AG09309 (cell line): Measurements from ENCODE around the gene PSG1.
A peak's percentile ranks its signal among the peaks of the same experiment; 100 is the strongest.
"Not testable (repeated sequence)": the region's sequence is repeated elsewhere in the genome, so short reads cannot be mapped to it uniquely, and the experiment has no call there.

Source experiments
- DNase-seq: peaks from one replicate; pipeline ENCODE4 v3.0.0-alpha.2; 2010; ENCODE audit warnings: low read depth
- H3K4me3 ChIP-seq: 2 replicates; pipeline ENCODE4 v1.5.1; 2011; ENCODE audit warnings: mild to moderate bottlenecking, low read depth, low read length, moderate library complexity; ENCODE audit not compliant: control insufficient read depth
- TF ChIP-seq, protein P1 (sequence below): IDR thresholded peaks from 2 replicates; pipeline ENCODE4 v1.5.1; 2011; ENCODE audit warnings: mild to moderate bottlenecking, low read depth, low read length, inconsistent platforms; ENCODE audit not compliant: insufficient read depth, control insufficient read depth; ENCODE audit errors: missing control alignments

PSG1 gene

DNA sequence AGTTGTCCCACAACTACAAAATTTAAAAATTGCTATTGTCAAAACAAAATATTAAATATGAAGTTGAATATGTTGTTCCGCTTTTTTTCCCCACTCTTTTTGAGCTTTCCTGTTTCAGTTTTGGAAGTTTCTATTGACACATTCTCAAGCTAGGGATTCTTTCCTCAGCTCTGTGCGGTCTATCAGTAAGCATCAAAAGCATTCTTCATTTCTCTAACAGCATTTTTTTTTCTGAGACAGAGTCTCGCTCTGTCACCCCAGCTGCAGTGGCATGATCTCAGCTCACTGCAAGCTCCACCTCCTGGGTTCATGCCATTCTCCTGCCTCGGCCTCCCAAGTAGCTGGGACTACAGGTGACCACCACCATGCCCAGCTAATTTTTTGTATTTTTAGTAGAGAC is 33.4 kb upstream of the PSG1 start:
- DNase-seq, H3K4me3 ChIP-seq: not testable (repeated sequence)

DNA sequence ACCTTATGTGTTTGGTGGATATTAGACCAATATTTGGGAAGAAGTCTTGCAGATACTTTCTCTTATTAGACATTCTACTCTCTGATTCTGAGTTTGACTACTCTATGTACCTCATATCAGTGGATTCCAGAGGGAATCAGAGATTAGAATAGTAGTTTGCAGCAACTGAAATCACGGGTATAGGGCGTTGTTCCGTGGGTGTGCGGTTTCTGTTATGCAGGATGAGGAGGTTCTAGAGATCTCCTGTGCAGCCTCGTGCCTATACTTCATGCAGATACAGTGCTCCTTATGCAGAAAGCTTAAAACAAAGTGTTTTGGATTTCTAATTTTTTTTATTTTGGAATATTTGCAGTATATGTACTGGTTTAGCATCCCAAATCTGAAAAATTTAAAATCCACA is 32.2 kb upstream of the PSG1 start:
- DNase-seq, H3K4me3 ChIP-seq: not testable (repeated sequence)

DNA sequence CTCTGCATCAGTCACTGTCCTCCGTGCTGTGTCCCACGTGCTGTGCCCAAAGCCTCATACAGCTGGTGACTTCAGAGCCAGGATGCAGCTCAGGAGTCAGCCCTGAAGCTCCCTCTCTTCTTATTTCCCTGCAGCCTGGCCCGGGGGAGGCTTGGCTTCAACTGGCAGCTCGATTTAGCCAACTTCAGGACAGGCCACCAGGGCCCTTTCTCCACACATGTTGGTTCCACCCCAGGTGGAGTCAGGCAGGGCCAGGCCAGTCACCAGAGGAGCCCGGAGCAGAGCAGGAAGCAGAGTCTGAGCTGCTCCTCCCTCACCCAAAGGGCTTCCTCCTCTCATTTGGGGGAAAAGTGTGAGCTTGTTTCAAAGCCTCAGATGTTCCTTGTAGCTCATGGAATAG is 26.6 kb upstream of the PSG1 start:
- not testable (repeated sequence) for DNase-seq

GRCh38 chr19:42900561-42900960 is 21.0 kb upstream of the PSG1 start:
- H3K4me3 ChIP-seq, DNase-seq: not testable (repeated sequence)

More for the DNA sequence above, 26.6 kb upstream of the PSG1 start:
- not testable (repeated sequence) for H3K4me3 ChIP-seq

GRCh38 chr19:42899674-42900073 is 20.2 kb upstream of the PSG1 start:
- DNase-seq, H3K4me3 ChIP-seq: not testable (repeated sequence)

GRCh38 chr19:42899110-42899509 is 19.6 kb upstream of the PSG1 start:
- H3K4me3 ChIP-seq, DNase-seq: not testable (repeated sequence)

DNA sequence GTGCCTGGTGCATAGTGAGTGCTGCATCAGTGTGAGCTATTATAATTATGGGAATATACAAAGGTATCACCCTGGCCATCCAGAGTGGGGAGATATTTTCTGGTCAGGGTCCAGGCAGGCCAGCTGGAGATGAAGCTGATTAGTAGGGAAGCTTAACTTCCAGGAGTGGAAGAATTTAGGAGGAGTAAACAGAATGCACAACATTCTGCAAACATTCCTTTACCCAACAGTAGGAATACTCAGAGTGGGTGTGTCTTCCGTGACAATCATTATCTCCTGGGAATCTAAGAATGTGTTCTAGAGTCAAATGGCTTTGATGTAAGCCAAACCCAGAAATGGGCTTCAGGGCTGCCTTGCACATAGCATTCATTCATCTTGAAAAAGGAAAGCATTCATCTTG is 19.1 kb upstream of the PSG1 start:
- H3K4me3 ChIP-seq, DNase-seq: not testable (repeated sequence)

GRCh38 chr19:42897729-42898128 is 18.2 kb upstream of the PSG1 start:
- H3K4me3 ChIP-seq, DNase-seq: not testable (repeated sequence)

GRCh38 chr19:42890446-42890845 is 10.9 kb upstream of the PSG1 start:
- H3K4me3 ChIP-seq, DNase-seq: not testable (repeated sequence)

DNA sequence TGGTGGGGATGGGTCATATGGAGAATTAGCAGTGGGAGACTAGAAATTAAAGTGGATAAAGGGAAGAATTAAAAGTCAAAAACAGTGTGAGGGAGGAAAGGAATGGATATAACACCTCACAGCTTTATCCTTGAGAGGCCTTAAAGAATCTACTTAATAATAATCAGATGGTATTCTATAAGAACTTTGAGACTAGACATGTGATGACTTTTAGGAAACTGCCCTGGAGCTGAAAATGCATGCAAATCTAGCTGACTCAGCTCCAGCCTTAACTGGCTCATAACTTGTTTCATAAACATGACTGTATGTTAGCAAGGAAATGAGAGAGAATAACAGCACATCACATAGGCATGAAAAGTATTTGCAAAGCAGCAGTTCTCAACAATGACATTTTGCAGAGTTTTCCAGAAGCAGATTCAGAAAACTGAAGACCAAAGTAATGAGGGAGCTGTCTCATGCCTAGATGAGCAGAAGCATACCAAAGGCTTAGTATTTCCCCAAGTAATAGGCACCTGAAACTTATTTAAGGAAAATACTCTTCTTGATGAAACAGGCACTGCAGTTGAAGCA is 8.4 kb upstream of the PSG1 start:
- not testable (repeated sequence) for H3K4me3 ChIP-seq, DNase-seq

DNA sequence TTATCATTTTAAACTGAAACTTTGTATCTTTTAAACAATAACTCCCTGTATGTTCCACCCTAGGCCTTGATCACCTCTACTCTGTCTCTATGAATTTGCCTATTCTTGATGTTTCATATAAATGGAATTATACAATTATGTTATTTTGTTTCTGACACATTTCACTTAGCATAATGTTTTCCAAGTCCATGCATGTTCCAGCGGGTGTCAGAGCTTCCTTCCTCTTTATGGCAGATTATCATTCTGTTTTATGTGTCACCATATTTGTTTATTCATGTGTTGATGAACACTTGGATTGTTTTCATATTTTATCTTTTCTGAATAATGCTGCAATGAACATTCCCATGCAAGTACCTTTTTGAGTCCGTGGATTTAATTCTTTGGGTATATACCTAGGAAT is 3.2 kb upstream of the PSG1 start:
- DNase-seq: not testable (repeated sequence)

DNA sequence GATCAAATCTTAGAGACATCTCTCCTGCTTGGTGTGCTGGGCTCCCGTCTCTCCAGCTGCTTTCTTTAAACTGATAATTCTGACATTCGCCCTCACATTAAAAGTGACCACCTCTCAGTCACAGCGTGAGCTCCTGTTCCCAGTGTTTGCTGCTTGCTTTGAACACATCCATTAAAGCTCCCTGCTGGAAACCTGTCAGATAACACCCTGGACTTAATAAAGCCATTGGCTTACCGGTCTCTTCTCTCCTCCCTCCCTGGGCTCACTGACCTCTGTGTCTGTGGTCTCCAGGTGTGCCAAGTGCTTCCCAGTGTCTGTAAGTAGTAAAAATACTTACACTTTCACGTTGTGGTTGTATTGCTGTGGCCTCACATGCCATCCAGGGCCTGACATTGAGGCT is 2.5 kb upstream of the PSG1 start:
- not testable (repeated sequence) for DNase-seq, H3K4me3 ChIP-seq

More for the DNA sequence above, 3.2 kb upstream of the PSG1 start:
- not testable (repeated sequence) for H3K4me3 ChIP-seq

DNA sequence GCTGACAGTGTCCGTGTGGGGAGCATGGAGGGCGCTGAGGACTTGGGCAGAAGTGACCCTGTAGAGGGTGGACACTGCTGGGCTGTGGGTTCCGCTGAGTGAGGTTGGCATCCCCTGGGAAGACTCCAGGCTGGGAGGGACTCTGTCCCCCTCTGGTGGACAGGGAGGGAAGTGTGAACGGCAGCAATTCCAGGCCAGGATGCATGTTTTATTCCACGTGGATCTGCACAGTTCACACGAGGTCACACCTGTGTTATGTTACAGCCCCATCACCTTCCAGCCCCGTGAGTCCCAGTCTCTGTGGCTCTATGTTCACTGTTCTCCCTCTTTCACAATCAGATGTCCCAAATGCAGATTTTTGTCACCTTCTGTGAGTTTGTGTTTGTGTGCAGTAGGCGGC is 1.8 kb upstream of the PSG1 start:
- DNase-seq, H3K4me3 ChIP-seq: not testable (repeated sequence)
- TF ChIP-seq, protein P1, sequence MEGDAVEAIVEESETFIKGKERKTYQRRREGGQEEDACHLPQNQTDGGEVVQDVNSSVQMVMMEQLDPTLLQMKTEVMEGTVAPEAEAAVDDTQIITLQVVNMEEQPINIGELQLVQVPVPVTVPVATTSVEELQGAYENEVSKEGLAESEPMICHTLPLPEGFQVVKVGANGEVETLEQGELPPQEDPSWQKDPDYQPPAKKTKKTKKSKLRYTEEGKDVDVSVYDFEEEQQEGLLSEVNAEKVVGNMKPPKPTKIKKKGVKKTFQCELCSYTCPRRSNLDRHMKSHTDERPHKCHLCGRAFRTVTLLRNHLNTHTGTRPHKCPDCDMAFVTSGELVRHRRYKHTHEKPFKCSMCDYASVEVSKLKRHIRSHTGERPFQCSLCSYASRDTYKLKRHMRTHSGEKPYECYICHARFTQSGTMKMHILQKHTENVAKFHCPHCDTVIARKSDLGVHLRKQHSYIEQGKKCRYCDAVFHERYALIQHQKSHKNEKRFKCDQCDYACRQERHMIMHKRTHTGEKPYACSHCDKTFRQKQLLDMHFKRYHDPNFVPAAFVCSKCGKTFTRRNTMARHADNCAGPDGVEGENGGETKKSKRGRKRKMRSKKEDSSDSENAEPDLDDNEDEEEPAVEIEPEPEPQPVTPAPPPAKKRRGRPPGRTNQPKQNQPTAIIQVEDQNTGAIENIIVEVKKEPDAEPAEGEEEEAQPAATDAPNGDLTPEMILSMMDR: peak; percentile 57

DNA sequence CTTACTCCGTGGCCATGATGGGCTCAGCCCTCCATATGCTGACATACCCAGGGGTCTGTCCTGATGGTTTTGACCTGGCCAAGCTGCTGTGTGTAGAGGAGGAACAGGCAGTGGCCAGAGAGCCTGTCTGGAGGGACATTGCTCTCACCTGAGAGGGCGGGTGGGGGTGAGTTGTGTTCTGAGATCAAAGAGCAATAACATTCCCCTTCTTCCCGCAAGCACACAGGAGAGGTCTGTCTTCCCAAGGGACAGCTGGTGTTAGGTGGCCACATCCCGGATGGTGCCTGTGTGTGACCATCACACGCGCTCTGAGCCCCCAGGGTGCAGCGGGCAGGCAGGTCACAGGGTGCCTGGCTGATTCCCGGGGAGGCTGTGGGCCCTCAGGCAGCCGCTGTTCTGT is 1.1 kb upstream of the PSG1 start:
- DNase-seq: not testable (repeated sequence)

DNA sequence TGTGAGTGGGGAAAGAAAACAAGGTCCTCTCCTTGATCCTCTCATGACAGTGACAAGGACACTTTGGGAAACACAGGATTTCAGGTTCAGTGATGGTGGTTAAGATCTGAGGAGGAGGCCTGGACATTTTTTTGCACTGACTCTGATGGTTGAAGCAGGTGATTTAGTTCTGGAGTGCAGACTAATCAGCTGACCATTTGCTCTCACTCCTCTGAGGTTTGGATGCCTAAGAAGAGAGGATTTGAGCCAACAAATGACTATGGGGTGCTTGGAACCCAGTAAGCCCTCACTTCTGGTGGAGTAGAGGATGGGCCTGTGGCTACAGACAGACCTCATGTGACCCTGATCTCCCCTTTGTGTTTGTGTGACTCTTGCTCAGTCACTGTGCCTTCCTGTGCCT is 2.9 kb downstream of the PSG1 start:
- H3K4me3 ChIP-seq, DNase-seq: not testable (repeated sequence)

More for the DNA sequence above, 1.1 kb upstream of the PSG1 start:
- not testable (repeated sequence) for H3K4me3 ChIP-seq

DNA sequence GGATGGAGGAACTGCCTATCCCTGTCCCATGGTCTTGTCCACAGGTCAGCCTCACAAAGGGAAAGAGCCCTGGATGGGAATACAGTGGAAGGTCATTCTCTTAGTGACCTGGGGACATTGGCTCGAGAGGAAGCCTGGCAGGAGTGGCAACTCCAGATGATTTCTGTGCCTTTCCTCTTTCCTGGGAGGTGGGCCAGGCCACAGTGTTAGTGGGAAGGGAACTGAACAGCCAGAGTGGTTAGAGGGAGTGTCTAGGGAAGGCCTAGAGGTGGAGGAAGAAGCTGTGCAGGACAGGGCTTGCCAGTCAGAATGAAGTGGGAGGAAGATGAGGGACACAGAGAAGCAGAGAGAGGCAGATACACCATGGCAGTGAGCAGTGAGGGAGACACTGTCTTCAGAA is 3.6 kb downstream of the PSG1 start:
- H3K4me3 ChIP-seq, DNase-seq: not testable (repeated sequence)

GRCh38 chr19:42874901-42875813 is 4.4 kb downstream of the PSG1 start:
- DNase-seq: peak; percentile 14
- H3K4me3 ChIP-seq: not testable (repeated sequence)

GRCh38 chr19:42874136-42874535 is 5.4 kb downstream of the PSG1 start:
- DNase-seq, H3K4me3 ChIP-seq: not testable (repeated sequence)
